Caco-2 (cell line): ENCODE results near the gene CYP11A1. TPM values are rescaled to one million over a fixed set of nuclear protein-coding genes. Genes with fewer than 3 reads are reported as not detected.

Experiments used
- BruUV-seq: library from RNA; stranded (reverse); fragments of 400-500 nt; replicated peaks from 2 replicates; lab custom pipeline; 2021; lab: Mats Ljungman, UMichigan
- CTCF ChIA-PET: fragments of 300-600 bp; sonication (Branson Sonifier 250); formaldehyde crosslinking; loops from one replicate; lab custom pipeline; 2022; ENCODE audit warnings: antibody characterized with exemption; lab: Charles Lee
- POLR2A ChIA-PET: fragments of 300-600 bp; sonication (Branson Sonifier 250); formaldehyde crosslinking; loops from one replicate; lab custom pipeline; 2022; ENCODE audit warnings: antibody characterized with exemption; lab: Charles Lee
- DNase-seq, 2 experiments: peaks; one replicate each; pipeline versions ENCODE4 v3.0.0 to v3.0.0-alpha.2; 2020 to 2022
- H3K27me3 ChIP-seq: replicated peaks from 2 replicates; pipeline ENCODE4 v1.6.0; 2011; ENCODE audit warnings: low read length; ENCODE audit not compliant: control insufficient read depth, insufficient read depth
- H3K36me3 ChIP-seq: 2 replicates; pipeline ENCODE4 v1.5.1; 2011; ENCODE audit warnings: low read length; ENCODE audit not compliant: control insufficient read depth, insufficient read depth
- H3K4me1 ChIP-seq: fragments of 250-450 bp; sonication (Bioruptor Pico); 2 replicates; pipeline ENCODE4 v1.5.1; 2020; ENCODE audit warnings: mild to moderate bottlenecking
- H3K4me3 ChIP-seq: 2 replicates; pipeline ENCODE4 v1.5.1; 2011; ENCODE audit warnings: low read depth, mild to moderate bottlenecking, control low read depth, low read length
- H3K9me3 ChIP-seq: fragments of 250-450 bp; sonication (Bioruptor Pico); 2 replicates; pipeline ENCODE4 v1.5.1; 2020; ENCODE audit warnings: mild to moderate bottlenecking, moderate library complexity
- H3K27ac Mint-ChIP-seq: one replicate; pipeline ENCODE4 v1.8.0; 2022; ENCODE audit warnings: mixed read lengths; ENCODE audit not compliant: unreplicated experiment
- H3K27me3 Mint-ChIP-seq: one replicate; pipeline ENCODE4 v1.8.0; 2022; ENCODE audit warnings: mixed read lengths; ENCODE audit not compliant: insufficient read depth, unreplicated experiment
- H3K36me3 Mint-ChIP-seq: one replicate; pipeline ENCODE4 v1.8.0; 2022; ENCODE audit warnings: mild to moderate bottlenecking, mixed read lengths; ENCODE audit not compliant: insufficient read depth, unreplicated experiment
- H3K4me1 Mint-ChIP-seq: one replicate; pipeline ENCODE4 v1.8.0; 2022; ENCODE audit warnings: low read depth, mixed read lengths; ENCODE audit not compliant: unreplicated experiment
- H3K4me3 Mint-ChIP-seq: one replicate; pipeline ENCODE4 v1.8.0; 2022; ENCODE audit warnings: mild to moderate bottlenecking, moderate library complexity, mixed read lengths; ENCODE audit not compliant: unreplicated experiment
- H3K9me3 Mint-ChIP-seq: one replicate; pipeline ENCODE4 v1.8.0; 2022; ENCODE audit warnings: mixed read lengths; ENCODE audit not compliant: unreplicated experiment
- intact Hi-C: fragments of 100-400 bp; cut with micrococcal nuclease; formaldehyde crosslinking; loops from one replicate; pipeline ENCODE4 v1.10.0; 2022; ENCODE audit not compliant: unreplicated experiment
- total RNA-seq: library from RNA; stranded (reverse); gene quantifications from 2 replicates; pipeline ENCODE4 v1.2.3, GENCODE V29; 2022
- TF ChIP-seq, protein P1 (sequence below), 2 experiments: fragments of 200-600 bp in 1 of 2; IDR thresholded peaks; 1 replicate in 1 of 2; 2 replicates in 1 of 2; pipeline versions ENCODE4 v1.5.1 to v1.8.0; 2011 to 2022; ENCODE audit warnings: antibody characterized with exemption in 1 of 2, control low read depth in 1 of 2, inconsistent platforms in 1 of 2, low read depth in 1 of 2, low read length in 1 of 2, mild to moderate bottlenecking in 1 of 2, moderate library complexity in 1 of 2; ENCODE audit not compliant: insufficient read depth in 1 of 2, severe bottlenecking in 1 of 2, unreplicated experiment in 1 of 2

CYP11A1 gene
- total RNA-seq, 1 experiment from 2014 or later = not detected

DNA sequence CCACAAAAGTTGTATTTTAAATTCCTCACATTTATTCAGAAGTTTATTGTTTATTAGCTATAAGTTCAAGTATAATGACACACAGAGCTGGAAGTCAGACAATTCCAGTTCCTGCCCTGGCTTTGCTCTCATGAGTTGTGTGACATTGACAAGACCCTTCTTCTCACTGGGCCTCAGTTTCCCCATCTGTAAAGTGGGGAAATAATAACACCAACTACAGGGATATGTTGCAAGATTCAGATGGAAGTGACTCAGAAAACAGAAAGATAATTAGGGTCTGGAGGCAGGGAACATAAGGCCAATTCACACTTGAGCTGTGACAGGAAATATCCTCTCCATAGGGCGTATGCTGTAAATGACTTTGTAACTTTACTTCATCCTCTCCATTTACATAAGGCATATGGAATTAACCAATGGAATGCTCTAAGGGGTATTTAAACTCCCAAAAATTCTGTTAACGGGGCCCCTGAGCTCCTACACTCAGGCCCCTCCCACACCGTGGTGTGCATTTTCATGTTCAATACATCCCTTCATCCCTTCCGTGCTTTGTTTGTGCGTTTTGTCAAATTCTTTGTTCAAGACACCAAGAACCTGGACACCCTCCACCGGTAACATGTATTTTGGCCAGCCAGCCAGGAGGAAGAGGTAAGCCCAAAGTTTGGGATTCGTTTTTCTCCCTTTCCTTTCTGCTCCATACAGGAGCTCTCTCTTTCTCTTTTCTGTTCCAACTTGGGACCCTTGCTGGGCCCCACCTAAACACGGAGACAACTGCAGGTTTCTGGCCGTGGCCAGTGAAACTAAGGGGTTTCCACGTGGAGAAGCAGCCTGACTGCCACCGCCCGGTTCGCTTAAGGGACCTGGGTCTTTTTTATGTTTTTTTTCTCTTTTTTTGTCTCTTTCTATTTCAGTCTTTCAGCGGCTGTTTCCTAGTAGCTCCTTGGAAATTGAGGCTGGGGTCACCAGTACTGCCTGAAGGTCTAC is 16.9 kb downstream of the CYP11A1 start:
- Mint-ChIP-seq H3K4me1 (peaks cover 11% of the 10 kb centered on the region), H3K27me3 (peaks cover 25% of the 10 kb centered on the region), H3K27ac (no peak overlapping the region), H3K36me3 (no peaks in the 10 kb centered on the region), H3K4me3 (no peak overlapping the region), H3K9me3 (no peaks in the 10 kb centered on the region)
- TF ChIP-seq, protein P1, sequence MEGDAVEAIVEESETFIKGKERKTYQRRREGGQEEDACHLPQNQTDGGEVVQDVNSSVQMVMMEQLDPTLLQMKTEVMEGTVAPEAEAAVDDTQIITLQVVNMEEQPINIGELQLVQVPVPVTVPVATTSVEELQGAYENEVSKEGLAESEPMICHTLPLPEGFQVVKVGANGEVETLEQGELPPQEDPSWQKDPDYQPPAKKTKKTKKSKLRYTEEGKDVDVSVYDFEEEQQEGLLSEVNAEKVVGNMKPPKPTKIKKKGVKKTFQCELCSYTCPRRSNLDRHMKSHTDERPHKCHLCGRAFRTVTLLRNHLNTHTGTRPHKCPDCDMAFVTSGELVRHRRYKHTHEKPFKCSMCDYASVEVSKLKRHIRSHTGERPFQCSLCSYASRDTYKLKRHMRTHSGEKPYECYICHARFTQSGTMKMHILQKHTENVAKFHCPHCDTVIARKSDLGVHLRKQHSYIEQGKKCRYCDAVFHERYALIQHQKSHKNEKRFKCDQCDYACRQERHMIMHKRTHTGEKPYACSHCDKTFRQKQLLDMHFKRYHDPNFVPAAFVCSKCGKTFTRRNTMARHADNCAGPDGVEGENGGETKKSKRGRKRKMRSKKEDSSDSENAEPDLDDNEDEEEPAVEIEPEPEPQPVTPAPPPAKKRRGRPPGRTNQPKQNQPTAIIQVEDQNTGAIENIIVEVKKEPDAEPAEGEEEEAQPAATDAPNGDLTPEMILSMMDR (IDR thresholded peaks at IDR 0.05; ENCODE audit: insufficient read depth in 1 of 2, low read depth in 1 of 2, low read length in 1 of 2, severe bottlenecking in 1 of 2, unreplicated experiment in 1 of 2) = no peak
- BruUV-seq = no TSS peak
- Histone ChIP-seq H3K9me3 (no peaks in the 10 kb centered on the region), H3K4me1 (no peaks in the 10 kb centered on the region), H3K4me3 (no peak overlapping the region), H3K36me3 (no peaks in the 10 kb centered on the region), H3K27me3 (no peaks in the 10 kb centered on the region)
- intact Hi-C loops = no loop called here
- ChIA-PET POLR2A (no interaction called here), CTCF (no interaction called here)
- no peak for DNase-seq

GRCh38 chr15:74349241-74349778 is 18.1 kb downstream of the CYP11A1 start:
- no TSS peak for BruUV-seq
- Histone ChIP-seq H3K27me3 (no peaks in the 10 kb centered on the region), H3K36me3 (no peaks in the 10 kb centered on the region), H3K4me3 (no peak overlapping the region), H3K4me1 (no peaks in the 10 kb centered on the region), H3K9me3 (no peaks in the 10 kb centered on the region)
- TF ChIP-seq, protein P1 (IDR thresholded peaks at IDR 0.05; ENCODE audit: insufficient read depth in 1 of 2, low read depth in 1 of 2, low read length in 1 of 2, severe bottlenecking in 1 of 2, unreplicated experiment in 1 of 2) = no peak
- H3K27ac Mint-ChIP-seq = no peak overlapping the region
- no peaks in the 10 kb centered on the region for H3K9me3 Mint-ChIP-seq
- POLR2A ChIA-PET = no interaction called here
- CTCF ChIA-PET = no interaction called here
- no peak overlapping the region for H3K4me3 Mint-ChIP-seq
- no peaks in the 10 kb centered on the region for H3K36me3 Mint-ChIP-seq
- no peak for DNase-seq
- intact Hi-C loops = no loop called here
- peaks cover 15% of the 10 kb centered on the region for H3K27me3 Mint-ChIP-seq
- H3K4me1 Mint-ChIP-seq = no peaks in the 10 kb centered on the region

DNA sequence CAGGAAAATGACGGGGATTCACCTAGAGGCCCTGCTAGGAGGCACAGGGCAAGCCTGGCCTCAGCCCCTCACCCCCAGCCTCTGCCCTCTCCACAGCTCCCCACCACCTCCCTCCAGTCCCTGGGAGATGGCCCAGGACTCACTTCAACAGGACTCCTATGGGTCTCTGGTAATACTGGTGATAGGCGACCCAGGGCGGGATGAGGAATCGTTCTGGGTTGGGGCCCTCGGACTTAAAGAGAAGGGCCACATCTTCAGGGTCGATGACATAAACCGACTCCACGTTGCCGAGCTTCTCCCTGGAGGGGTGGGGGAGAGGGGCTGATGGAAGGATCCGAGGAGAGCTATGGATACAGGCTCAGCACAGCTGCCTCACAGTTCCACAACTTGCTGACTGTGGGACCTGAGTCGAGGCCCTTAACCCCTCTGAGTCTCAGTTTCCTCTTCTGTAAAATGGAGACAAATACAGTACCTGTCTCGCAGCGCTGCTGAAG is 19.6 kb downstream of the CYP11A1 start:
- Mint-ChIP-seq H3K27ac (no peak overlapping the region), H3K9me3 (no peaks in the 10 kb centered on the region), H3K36me3 (no peaks in the 10 kb centered on the region), H3K27me3 (peaks cover 14% of the 10 kb centered on the region), H3K4me3 (no peak overlapping the region), H3K4me1 (no peaks in the 10 kb centered on the region)
- CTCF ChIA-PET = no interaction called here
- BruUV-seq = no TSS peak
- POLR2A ChIA-PET = no interaction called here
- DNase-seq = no peak
- no peaks in the 10 kb centered on the region for H3K27me3 ChIP-seq
- TF ChIP-seq, protein P1 (IDR thresholded peaks at IDR 0.05; ENCODE audit: insufficient read depth in 1 of 2, low read depth in 1 of 2, low read length in 1 of 2, severe bottlenecking in 1 of 2, unreplicated experiment in 1 of 2) = no peak
- no peaks in the 10 kb centered on the region for H3K4me1 ChIP-seq
- H3K36me3 ChIP-seq = no peaks in the 10 kb centered on the region
- H3K4me3 ChIP-seq = no peak overlapping the region
- intact Hi-C loops = no loop called here
- H3K9me3 ChIP-seq = no peaks in the 10 kb centered on the region
